HEK293 (cell line): Measurements from ENCODE around the gene RPRD1B.

Experiments used
- SP7 ChIP-seq: fragments of 450-650 bp; formaldehyde crosslinking; IDR thresholded peaks from 2 replicates; pipeline ENCODE4 v1.5.1; 2016; ENCODE audit warnings: missing biosample characterization, missing genetic modification characterization
- ZNF221 ChIP-seq: fragments of 450-650 bp; formaldehyde crosslinking; IDR thresholded peaks from 2 replicates; pipeline ENCODE4 v1.5.1; 2017; ENCODE audit warnings: missing biosample characterization, missing genetic modification characterization, borderline replicate concordance
- ZNF629 ChIP-seq: fragments of 450-650 bp; formaldehyde crosslinking; IDR thresholded peaks from 2 replicates; pipeline ENCODE4 v1.5.1; 2017; ENCODE audit warnings: missing biosample characterization, missing genetic modification characterization
- ZNF777 ChIP-seq: fragments of 450-650 bp; formaldehyde crosslinking; IDR thresholded peaks from 2 replicates; pipeline ENCODE4 v1.5.1; 2017; ENCODE audit warnings: missing biosample characterization, missing genetic modification characterization, borderline replicate concordance
- ZNF843 ChIP-seq: fragments of 450-650 bp; formaldehyde crosslinking; IDR thresholded peaks from 2 replicates; pipeline ENCODE4 v1.5.1; 2016; ENCODE audit warnings: missing biosample characterization, missing genetic modification characterization
- TF ChIP-seq, protein P1 (sequence below): fragments of 450-650 bp; formaldehyde crosslinking; IDR thresholded peaks from 2 replicates; pipeline ENCODE4 v1.5.1; 2016; ENCODE audit warnings: missing biosample characterization, missing genetic modification characterization
- TF ChIP-seq, protein P2 (sequence below): fragments of 450-650 bp; formaldehyde crosslinking; IDR thresholded peaks from 2 replicates; pipeline ENCODE4 v1.5.1; 2016; ENCODE audit warnings: missing biosample characterization, missing genetic modification characterization

GRCh38 chr20:38104285-38104684 lies 70.7 kb downstream of the RPRD1B start:
- TF ChIP-seq, protein P1, sequence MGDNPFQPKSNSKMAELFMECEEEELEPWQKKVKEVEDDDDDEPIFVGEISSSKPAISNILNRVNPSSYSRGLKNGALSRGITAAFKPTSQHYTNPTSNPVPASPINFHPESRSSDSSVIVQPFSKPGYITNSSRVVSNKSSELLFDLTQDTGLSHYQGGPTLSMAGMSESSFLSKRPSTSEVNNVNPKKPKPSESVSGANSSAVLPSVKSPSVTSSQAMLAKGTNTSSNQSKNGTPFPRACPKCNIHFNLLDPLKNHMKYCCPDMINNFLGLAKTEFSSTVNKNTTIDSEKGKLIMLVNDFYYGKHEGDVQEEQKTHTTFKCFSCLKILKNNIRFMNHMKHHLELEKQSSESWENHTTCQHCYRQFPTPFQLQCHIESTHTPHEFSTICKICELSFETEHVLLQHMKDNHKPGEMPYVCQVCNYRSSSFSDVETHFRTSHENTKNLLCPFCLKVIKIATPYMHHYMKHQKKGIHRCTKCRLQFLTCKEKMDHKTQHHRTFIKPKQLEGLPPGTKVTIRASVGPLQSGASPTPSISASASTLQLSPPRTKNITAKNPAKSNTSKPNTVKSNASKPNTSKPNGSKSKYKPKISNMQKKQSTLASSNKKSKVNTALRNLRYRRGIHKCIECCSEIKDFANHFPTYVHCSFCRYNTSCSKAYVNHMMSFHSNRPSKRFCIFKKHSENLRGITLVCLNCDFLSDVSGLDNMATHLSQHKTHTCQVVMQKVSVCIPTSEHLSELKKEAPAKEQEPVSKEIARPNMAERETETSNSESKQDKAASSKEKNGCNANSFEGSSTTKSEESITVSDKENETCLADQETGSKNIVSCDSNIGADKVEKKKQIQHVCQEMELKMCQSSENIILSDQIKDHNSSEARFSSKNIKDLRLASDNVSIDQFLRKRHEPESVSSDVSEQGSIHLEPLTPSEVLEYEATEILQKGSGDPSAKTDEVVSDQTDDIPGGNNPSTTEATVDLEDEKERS (tag by site-specific recombination), result no peak
- TF ChIP-seq, protein P2, sequence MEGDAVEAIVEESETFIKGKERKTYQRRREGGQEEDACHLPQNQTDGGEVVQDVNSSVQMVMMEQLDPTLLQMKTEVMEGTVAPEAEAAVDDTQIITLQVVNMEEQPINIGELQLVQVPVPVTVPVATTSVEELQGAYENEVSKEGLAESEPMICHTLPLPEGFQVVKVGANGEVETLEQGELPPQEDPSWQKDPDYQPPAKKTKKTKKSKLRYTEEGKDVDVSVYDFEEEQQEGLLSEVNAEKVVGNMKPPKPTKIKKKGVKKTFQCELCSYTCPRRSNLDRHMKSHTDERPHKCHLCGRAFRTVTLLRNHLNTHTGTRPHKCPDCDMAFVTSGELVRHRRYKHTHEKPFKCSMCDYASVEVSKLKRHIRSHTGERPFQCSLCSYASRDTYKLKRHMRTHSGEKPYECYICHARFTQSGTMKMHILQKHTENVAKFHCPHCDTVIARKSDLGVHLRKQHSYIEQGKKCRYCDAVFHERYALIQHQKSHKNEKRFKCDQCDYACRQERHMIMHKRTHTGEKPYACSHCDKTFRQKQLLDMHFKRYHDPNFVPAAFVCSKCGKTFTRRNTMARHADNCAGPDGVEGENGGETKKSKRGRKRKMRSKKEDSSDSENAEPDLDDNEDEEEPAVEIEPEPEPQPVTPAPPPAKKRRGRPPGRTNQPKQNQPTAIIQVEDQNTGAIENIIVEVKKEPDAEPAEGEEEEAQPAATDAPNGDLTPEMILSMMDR (tag by site-specific recombination), result no peak
- TF ChIP-seq ZNF843 (no peak), ZNF629 (tag by site-specific recombination) (no peak), ZNF777 (tag by site-specific recombination) (no peak), ZNF221 (tag by site-specific recombination) (no peak), SP7 (no peak)
